ENCODE data around the gene BMP2K. TPM values are rescaled to one million over a fixed set of nuclear protein-coding genes. Genes with fewer than 3 reads are reported as not detected.
"Not testable (repeated sequence)": the region's sequence is repeated elsewhere in the genome, so short reads cannot be mapped to it uniquely, and the experiment has no call there.

The BMP2K gene
- total RNA-seq, 2 donors from 2014 or later, result 16.9 to 25.0 TPM

DNA sequence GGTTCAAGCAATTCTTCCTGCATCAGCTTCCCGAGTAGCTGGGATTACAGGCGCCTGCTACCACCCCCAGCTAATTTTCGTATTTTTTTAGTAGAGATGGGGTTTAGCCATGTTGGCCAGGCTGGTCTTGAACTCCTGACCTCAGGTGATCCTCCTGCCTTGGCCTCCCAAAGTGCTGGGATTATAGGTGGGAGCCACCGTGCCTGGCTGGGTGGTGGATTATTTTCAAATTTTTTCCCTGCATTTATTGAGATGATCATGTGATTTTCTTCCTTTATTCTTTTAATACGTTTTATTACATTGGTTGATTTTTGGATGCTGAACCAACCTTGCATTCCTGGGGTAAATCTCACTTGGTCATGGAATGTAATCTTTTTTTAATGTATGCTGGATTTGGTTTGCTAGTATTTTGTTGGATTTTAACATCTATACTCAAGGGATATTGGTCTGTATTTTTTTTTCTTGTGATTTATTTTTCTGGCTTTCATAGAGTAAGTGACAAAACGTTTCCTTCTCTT lies 30.9 kb downstream of the BMP2K start:
- Mint-ChIP-seq H3K27ac (no peak overlapping the region), H3K36me3 (peaks cover 0 to 15% of the 10 kb centered on the region in 2 donors), H3K9me3 (peaks cover 0 to 6% of the 10 kb centered on the region in 2 donors)
- ATAC-seq (no peak), DNase-seq (ENCODE audit: low spot score in 2 of 2) (no peak)

DNA sequence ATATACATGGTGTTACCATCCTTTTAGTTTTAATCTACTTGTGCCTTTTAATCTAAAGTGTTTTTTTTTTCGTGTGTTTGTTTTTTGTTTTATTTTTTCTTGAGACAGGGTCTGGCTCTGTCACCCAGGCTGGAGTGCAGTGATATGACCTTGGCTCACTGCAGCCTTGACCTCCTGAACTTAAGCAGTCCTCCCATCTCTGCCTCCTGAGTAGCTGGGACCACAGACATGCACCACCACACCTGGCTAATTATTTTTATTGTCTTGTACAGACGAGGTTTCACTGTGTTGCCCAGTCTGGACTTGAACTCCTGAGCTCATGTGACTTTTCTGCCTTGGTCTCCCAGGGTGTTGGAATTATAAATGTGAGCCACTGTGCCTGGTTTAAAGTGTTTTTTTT lies 33.1 kb downstream of the BMP2K start:
- Mint-ChIP-seq H3K36me3 (peaks cover 0 to 28% of the 10 kb centered on the region in 2 donors), H3K9me3 (peaks cover 0 to 20% of the 10 kb centered on the region in 2 donors), H3K27ac (no peak overlapping the region)
- no peak for DNase-seq (ENCODE audit: low spot score in 2 of 2)
- ATAC-seq, result no peak

DNA sequence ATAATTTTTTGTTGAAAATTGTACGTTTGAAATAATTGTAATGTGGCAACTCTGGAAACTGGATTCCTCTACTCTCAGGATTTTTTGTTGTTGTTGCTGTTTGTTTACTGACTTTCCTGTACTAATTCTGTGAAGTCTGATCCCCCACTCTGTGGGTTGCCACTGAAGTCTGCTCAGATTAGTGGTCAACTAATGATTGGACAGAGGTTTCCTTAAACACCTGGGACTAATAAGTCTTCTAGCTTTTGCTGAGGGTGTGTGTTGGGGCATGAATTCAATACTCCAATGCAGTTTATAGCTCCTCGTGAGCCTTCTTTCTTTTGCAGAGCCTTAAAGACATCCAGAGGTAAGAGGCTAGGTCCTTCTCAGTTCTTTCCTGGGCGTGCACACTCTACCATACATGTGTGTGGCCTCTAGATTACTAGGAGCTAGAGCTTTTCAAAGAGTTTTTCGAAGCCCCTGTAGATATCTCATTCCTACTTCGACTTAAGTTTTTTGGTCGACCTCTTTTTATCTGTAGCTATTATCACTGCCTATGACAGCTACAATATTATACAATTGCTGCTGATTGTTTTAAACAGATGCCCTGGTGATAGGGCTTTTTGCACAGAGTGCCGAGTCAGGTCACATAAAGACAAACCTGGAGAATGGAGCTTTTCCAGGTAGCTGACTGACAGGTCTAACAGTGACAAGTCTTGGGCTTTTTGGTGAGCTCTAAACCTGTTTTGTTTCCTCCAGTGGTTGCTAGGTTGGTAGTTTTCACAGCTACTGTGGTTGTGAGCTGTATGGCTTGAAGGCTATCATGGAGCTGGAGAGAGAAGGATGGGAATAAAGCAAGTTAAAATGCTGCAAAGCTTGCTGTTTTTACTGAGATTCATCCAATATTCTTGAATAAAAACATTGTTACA lies 34.0 kb downstream of the BMP2K start:
- ATAC-seq (no peak), DNase-seq (ENCODE audit: low spot score in 2 of 2) (no peak)
- Mint-ChIP-seq H3K9me3 (peaks cover 0 to 21% of the 10 kb centered on the region in 2 donors), H3K36me3 (peaks cover 0 to 31% of the 10 kb centered on the region in 2 donors), H3K27ac (no peak overlapping the region)

DNA sequence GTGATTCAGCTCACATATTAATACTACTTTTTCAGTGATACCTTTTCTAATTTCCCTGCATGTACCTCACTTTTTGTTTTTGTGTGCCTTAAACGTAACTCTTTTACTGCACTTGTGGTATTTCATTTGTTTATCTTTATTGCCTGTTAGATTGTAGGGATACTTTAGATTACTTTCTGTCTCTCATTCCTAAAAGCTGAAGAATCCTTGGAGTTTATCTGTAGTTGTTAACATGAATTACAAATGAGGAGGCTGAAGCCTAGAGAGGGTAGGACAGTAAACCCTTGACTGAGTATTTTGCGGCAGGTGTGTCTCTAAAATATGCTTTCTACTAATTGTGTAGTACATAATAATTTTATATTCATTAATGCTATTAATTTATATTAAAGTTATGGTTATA lies 34.9 kb downstream of the BMP2K start:
- H3K36me3 Mint-ChIP-seq, result peaks cover 0 to 31% of the 10 kb centered on the region in 2 donors
- DNase-seq (ENCODE audit: low spot score in 2 of 2) (no peak), ATAC-seq (no peak)
- H3K27ac Mint-ChIP-seq, result no peak overlapping the region
- peaks cover 0 to 21% of the 10 kb centered on the region in 2 donors for H3K9me3 Mint-ChIP-seq

DNA sequence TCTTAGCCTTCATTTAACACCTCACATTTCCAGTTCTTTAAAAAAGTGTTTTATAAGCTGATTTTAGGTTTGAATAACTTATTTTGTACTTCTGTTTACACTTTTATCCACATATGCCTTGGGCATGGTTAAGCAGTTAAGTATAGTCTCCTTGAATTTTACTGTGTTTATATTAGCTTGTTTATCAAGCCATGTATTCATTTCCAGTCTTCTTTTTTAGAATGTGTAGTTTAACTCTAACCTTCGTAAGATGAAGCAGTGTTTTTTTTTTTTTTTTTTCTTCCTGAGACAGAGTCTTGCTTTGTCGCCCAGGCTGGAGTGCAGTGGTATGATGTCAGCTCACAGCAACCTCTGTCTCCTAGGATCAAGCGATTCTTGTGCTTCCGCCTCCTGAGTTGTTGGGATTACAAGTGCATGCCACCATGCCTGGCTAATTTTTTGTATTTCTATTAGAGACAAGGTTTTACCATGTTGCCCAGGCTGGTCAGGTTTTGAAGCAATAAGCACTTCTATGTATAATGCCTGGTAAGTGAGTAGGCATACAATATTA lies 42.5 kb downstream of the BMP2K start:
- H3K9me3 Mint-ChIP-seq, result peaks cover 0 to 8% of the 10 kb centered on the region in 2 donors
- DNase-seq (ENCODE audit: low spot score in 2 of 2) (no peak), ATAC-seq (no peak)
- H3K36me3 Mint-ChIP-seq, result peaks cover 0 to 10% of the 10 kb centered on the region in 2 donors
- no peak overlapping the region for H3K27ac Mint-ChIP-seq

DNA sequence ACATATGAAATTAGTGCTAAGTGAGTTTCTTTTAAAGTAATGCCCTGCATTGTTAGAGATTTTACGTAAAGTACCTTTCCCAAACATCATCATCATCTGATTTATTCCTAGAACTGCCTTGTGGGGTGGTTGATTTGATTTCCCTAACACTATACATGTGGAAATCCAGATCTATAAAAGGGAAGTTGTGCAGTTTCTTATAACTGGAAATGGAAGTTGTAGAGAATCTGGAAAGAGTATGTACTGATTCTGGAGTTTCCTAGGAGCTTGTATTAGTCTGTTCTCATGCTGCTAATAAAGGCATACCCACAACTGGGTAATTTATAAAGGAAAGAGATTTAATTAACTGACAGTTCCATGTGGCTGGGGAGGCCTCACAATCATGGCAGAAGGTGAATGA lies 47.9 kb downstream of the BMP2K start:
- H3K36me3 Mint-ChIP-seq, result peaks cover 9 to 19% of the 10 kb centered on the region in 2 donors
- DNase-seq (ENCODE audit: low spot score in 2 of 2) (no peak), ATAC-seq (no peak)
- H3K9me3 Mint-ChIP-seq, result no peaks in the 10 kb centered on the region
- no peak overlapping the region for H3K27ac Mint-ChIP-seq

DNA sequence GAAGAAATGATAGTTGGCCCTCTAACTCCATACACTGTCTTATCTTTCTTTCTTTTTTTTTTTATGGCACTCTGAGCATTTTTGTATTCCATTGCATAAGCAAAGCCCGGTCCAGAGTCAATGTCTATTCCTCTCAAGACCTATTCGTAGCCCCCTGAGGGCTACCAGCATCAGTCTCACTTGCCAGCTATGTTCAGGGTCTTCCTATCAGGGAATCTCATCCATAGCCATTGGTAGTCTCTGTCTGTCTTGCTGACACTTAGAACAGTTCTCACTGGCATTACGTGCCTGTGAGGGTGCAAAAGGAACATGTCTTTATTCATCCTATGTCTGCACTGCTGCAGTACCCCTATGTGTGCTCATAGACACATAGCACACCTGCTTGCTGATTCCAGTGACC lies 51.0 kb downstream of the BMP2K start:
- H3K27ac Mint-ChIP-seq, result no peak overlapping the region
- no peaks in the 10 kb centered on the region for H3K9me3 Mint-ChIP-seq
- no peak for ATAC-seq
- H3K36me3 Mint-ChIP-seq, result peaks cover 18 to 24% of the 10 kb centered on the region in 2 donors
- no peak for DNase-seq (ENCODE audit: low spot score in 2 of 2)

DNA sequence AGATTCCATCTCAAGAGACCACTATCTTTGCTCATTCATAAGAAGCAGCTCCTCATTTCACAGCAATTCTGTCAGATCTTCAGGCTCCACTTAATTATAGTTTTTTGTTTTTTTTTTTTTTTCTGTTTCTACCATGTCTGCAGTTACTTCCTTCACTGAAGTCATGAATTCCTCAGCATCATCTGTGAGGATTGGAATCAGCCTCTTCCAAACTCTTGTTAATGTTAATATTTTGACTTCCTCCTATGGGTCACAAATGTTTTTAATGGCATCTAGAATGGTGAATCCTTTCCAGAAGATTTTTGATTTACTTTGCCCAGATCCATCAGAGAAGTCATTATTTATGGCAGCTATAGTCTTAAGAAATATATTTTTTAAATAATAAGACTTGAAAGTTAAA lies 53.1 kb downstream of the BMP2K start:
- ATAC-seq (no peak), DNase-seq (ENCODE audit: low spot score in 2 of 2) (no peak)
- Mint-ChIP-seq H3K27ac (peak overlapping the region in 1 of 2 donors; percentile 36), H3K9me3 (no peaks in the 10 kb centered on the region), H3K36me3 (peaks cover 18 to 24% of the 10 kb centered on the region in 2 donors)

DNA sequence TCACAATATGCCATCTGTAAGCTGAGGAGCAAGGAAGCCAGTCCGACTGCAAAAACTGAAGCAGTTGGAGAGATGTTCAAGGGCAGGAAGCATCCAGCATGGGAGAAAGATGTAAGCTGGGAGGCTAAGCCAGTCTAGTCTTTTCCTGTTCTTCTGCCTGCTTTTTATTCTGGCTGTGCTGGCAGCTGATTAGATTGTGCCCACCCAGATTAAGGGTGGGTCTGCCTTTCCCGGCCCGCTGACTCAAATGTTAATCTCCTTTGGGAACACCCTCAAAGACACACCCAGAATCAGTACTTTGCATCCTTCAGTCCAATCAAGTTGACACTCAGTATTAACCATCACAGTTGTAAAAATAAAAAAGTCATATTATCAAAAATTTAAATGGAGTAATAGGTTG lies 63.5 kb downstream of the BMP2K start:
- H3K36me3 Mint-ChIP-seq; ATAC-seq; H3K27ac Mint-ChIP-seq; DNase-seq (ENCODE audit: low spot score in 2 of 2); H3K9me3 Mint-ChIP-seq: not testable (repeated sequence)

DNA sequence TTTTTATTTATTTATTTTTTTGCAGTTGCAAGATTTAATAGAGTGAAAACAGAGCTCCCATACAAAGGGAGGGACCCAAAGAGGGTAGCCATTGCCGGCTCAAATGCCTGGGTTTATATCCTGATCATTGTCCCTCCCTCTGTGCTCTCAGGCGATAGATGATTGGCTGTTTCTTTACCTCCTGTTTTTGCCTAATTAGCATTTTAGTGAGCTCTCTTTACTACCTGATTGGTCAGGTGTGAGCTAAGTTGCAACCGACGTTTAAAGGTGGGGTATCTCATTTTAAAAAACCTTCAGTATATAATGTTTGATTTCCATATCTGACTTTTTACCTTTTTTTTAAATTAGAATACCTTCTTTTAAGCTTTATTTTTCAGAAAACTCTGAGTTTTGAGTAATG lies 64.1 kb downstream of the BMP2K start:
- not testable (repeated sequence) for H3K36me3 Mint-ChIP-seq

DNA sequence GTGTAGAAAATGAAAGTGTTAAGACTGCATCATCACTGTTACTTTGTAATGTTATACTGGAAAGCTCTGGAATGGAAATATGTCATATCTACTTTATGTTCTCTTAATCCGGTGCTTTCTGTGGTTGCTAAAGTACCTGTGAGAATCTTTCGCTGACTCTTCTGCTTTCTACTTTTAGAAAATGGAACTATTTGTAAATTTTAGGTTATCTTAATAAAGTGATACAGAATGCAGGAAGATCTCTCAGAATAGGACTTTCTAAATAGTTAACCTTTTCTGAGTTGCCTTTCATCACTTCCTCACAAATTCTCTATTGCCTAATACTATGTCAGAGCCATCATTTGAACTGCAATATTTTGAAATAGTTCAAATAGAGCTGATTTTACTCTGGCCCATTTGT lies 69.3 kb downstream of the BMP2K start:
- Mint-ChIP-seq H3K27ac (no peak overlapping the region), H3K9me3 (no peaks in the 10 kb centered on the region), H3K36me3 (peaks cover 0 to 5% of the 10 kb centered on the region in 2 donors)
- ATAC-seq, result peak in 1 of 2 donors; percentile 61
- no peak for DNase-seq (ENCODE audit: low spot score in 2 of 2)

More for the DNA sequence above, 64.1 kb downstream of the BMP2K start:
- not testable (repeated sequence) for ATAC-seq; DNase-seq (ENCODE audit: low spot score in 2 of 2); H3K9me3 Mint-ChIP-seq; H3K27ac Mint-ChIP-seq

DNA sequence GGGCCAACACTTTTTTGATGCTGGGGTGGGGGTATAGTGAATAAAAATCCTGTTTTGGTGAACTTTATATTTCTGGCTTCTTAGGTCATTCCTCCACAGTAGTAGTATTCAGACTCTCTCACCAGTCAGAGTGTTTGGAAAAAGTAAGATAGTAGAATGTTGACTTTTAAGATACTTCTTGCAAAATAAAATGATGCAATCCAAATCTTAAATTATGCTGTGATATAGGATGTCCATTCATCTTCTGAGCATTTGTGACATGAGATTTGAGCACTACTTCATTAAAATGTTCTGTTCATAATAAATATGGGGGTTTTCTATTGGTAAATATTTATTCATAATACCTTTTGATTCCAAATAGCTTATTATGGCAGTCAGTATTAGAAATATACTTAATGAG lies 70.1 kb downstream of the BMP2K start:
- no peak for ATAC-seq
- Mint-ChIP-seq H3K36me3 (peaks cover 0 to 5% of the 10 kb centered on the region in 2 donors), H3K27ac (no peak overlapping the region), H3K9me3 (no peaks in the 10 kb centered on the region)
- no peak for DNase-seq (ENCODE audit: low spot score in 2 of 2)

DNA sequence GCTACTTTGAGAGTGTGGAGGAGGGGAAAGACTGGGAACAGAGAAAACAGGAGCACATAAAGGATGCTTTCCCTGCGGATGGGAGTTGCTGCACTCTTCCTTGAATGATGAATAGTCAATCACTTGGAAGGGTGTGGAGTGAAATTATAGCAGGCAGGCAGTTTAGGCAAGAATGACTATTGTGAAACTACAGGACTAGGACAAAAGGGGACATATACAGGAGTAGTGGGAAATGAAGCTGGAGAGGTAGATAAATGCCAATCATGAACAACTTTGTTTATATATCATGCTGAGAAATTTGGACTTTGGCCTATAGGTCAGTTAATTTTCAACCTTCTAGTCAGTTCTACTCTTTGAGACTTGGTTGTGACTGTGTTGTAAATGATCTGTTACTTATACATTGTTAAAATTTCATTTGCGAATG lies 86.2 kb downstream of the BMP2K start:
- ATAC-seq (no peak), DNase-seq (ENCODE audit: low spot score in 2 of 2) (no peak)
- H3K9me3 Mint-ChIP-seq, result no peaks in the 10 kb centered on the region
- H3K36me3 Mint-ChIP-seq, result peaks cover 0 to 5% of the 10 kb centered on the region in 2 donors
- H3K27ac Mint-ChIP-seq, result no peak overlapping the region

DNA sequence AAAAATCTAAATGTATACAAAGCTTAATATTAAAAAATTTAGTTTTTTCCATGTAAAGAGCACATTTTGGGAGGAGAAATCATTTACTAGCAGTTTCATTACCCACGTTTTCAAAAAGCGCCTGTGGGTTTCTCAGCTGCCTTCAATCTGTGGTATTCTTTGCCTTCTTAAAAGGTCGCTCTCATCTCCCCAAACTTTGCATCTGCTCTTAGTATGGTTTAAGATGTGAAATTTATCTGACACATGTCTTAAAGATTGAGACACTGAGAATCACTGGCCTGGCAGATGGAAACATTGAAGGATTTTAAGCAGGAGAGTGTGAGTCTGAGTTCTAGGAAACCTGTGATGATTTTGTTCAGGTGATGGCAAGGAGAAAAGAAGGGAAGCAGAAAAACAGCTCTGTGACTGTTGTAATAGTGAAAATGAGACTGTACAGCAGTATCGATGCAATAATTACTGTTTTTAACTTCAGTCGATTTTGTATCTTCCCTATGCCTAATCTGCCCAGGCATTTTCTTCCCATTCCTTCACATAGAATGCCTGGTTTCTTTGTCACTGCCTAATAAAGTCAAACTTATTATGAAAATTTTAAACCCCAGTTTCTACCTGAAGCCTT lies 87.2 kb downstream of the BMP2K start:
- H3K36me3 Mint-ChIP-seq, result peaks cover 0 to 5% of the 10 kb centered on the region in 2 donors
- DNase-seq (ENCODE audit: low spot score in 2 of 2) (no peak), ATAC-seq (peak in 1 of 2 donors; percentile 28)
- no peak overlapping the region for H3K27ac Mint-ChIP-seq
- H3K9me3 Mint-ChIP-seq, result no peaks in the 10 kb centered on the region

DNA sequence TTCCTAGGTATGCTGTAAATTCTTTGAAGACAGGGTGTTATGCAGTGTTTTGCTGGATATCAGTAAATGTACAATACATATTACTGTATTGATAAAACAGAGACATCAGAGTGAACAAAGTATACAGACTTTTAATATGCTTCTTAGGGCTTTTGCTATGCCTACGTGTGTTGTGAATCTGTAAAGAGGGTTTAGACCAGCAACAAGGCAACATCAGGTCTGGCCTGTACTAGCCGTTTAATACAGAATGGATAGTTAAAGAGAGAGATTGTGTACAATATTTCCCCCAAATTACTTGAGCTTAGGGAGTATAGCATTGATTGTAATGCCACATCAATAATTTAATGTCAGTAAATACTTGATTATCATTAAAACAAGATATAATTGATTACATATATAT lies 87.8 kb downstream of the BMP2K start:
- ATAC-seq (no peak), DNase-seq (ENCODE audit: low spot score in 2 of 2) (no peak)
- H3K27ac Mint-ChIP-seq, result no peak overlapping the region
- H3K9me3 Mint-ChIP-seq, result no peaks in the 10 kb centered on the region
- H3K36me3 Mint-ChIP-seq, result peaks cover 0 to 5% of the 10 kb centered on the region in 2 donors

DNA sequence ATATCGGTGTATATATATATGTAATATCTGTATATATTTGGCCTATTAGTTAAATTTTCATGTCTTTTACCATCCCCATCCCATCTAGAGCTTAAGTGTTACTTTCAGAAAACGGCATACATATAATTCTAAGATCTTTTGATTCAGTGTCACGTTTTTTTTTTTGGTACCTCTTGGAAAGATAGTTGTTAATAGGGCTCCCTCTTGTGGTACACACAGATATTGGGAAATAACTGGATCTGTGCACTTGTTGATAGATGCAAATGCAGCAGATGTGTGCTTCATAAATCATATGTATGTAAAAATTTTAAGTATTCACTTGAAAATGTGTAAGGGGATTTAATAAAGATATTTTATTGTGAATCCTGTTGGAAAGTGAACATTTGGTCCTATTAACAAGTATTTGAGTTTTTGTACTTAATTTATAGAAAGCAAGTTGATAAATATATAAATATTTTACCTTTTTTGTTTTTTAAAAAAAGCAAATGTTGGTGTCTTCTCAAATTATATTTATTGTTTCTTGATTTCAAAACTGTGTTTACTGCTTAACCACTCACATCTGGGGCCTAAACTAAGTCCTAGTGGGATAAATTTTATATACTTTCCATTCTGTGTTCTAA lies 88.4 kb downstream of the BMP2K start:
- Mint-ChIP-seq H3K36me3 (peaks cover 0 to 5% of the 10 kb centered on the region in 2 donors), H3K9me3 (no peaks in the 10 kb centered on the region), H3K27ac (no peak overlapping the region)
- DNase-seq (ENCODE audit: low spot score in 2 of 2), result peak in 1 of 2 donors; percentile 21
- peak; percentile 43 to 46 for ATAC-seq

DNA sequence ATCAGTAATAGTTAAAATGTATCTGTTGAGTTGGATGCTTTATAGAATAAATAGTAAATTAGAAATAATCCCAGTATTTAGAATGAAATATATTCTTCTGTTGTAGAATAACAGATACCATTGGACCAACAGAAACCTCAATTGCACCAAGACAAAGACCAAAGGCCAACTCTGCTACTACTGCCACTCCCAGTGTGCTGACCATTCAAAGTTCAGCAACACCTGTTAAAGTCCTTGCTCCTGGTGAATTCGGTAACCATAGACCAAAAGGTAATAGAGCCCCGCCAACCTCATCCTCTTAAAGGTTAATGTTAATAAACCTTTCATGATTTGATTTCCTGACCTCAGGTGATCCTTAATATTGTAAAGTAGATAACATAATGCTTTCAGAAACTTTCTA lies 89.3 kb downstream of the BMP2K start:
- no peak for ATAC-seq

More for the DNA sequence above, 89.3 kb downstream of the BMP2K start:
- H3K27ac Mint-ChIP-seq, result peak overlapping the region in 1 of 2 donors; percentile 36
- no peaks in the 10 kb centered on the region for H3K9me3 Mint-ChIP-seq
- DNase-seq (ENCODE audit: low spot score in 2 of 2), result no peak
- peaks cover 0 to 5% of the 10 kb centered on the region in 2 donors for H3K36me3 Mint-ChIP-seq

All from activated naive CD4-positive, alpha-beta T cell treated with anti-CD3 and anti-CD28 coated beads, Interleukin-2, amount 50 U/mL, for 72 hours (primary cell).